Hepatic stellate cell (primary cell): ENCODE results near the gene B4GALNT1.
"Not testable (repeated sequence)": the region's sequence is repeated elsewhere in the genome, so short reads cannot be mapped to it uniquely, and the experiment has no call there.

Experiments used
- DNase-seq: peaks from one replicate; pipeline ENCODE4 v3.0.0; 2011; ENCODE audit warnings: low spot score

Gene B4GALNT1

GRCh38 chr12:57632958-57633840 lies at the start of gene B4GALNT1:
B4GALNT1 (minus strand) TSS chr12:57633201; CDS start chr12:57632132, 1,069 bp downstream.
- peak; percentile 81 for DNase-seq

DNA sequence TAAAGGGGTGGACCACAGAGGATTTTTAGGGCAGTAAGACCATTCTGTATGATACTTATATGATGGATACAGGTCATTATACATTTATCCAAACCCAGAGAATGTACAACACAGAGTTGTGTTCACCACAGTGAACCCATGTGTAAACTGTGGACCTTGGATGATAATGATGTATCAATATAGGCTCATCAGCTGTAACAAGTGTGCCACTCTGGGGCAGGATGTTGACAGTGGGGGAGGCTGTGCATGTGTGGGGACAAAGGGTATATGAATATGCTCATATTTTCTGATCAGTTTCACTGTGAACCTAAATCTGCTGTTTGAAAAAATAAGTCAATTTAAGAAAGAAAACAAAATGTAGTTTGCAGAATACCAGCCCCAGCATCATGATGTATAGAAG lies 46.7 kb upstream of the B4GALNT1 start:
- no peak for DNase-seq

- DNase-seq, result not testable (repeated sequence)
Observed at GRCh38 chr12:57677947-57678346, 44.9 kb upstream of the B4GALNT1 start.

- DNase-seq, result no peak
Observed at GRCh38 chr12:57674691-57675090, 41.7 kb upstream of the B4GALNT1 start.

DNA sequence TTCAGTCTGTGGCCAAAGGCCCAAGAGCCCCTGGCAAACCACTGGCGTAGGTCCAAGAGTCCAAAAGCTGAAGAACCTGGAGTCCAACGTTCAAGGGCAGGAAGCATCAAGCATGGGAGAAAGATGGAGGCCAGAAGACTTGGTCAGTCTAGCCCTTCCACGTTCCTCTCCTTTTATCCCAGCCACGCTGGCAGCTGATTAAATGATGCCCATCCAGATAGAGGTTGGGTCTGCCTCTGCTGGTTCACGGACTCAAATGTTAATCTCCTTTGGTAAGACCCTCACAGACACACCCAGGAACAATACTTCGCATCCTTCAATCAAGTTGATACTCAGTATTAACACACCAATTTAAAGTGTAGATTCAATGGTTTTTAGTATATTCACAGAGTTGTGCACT lies 39.8 kb upstream of the B4GALNT1 start:
- DNase-seq, result no peak

DNA sequence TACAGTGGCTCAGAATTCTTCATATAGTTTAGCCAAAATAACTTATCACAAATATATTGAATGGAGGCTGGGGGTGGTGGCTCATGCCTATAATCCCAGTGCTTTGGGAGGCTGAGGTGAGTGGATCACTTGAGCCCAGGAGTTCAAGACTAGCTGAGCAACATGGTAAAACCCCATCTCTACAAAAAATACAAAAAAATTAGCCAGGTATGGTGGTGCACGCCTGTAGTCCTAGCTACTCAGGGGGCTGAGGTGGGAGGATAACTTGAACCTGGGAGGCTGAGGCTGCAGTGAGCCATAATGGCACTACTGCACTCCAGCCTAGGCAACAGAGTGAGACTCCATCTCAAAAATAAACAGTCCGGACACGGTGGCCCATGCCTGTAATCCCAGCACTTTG lies 38.8 kb upstream of the B4GALNT1 start:
- not testable (repeated sequence) for DNase-seq

DNA sequence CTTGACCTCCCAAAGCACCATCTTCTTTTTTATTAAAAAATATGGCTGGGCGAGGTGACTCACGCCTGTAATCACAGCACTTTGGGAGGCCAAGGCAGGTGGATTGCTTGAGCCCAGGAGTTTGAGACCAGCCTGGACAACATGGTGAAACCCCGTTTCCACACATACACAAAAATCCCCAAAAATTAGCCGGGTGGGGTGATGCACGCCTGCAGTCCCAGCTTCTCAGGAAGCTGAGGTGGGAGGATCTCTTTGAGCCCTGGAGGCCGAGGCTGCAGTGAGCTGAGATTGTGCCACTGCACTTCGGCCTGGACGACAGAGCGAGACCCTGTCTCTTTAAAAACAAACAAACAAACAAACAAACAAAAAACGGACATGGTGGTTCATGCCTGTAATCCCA lies 36.7 kb upstream of the B4GALNT1 start:
- DNase-seq, result not testable (repeated sequence)

- no peak for DNase-seq
Observed at GRCh38 chr12:57666897-57667296, 33.9 kb upstream of the B4GALNT1 start.

DNA sequence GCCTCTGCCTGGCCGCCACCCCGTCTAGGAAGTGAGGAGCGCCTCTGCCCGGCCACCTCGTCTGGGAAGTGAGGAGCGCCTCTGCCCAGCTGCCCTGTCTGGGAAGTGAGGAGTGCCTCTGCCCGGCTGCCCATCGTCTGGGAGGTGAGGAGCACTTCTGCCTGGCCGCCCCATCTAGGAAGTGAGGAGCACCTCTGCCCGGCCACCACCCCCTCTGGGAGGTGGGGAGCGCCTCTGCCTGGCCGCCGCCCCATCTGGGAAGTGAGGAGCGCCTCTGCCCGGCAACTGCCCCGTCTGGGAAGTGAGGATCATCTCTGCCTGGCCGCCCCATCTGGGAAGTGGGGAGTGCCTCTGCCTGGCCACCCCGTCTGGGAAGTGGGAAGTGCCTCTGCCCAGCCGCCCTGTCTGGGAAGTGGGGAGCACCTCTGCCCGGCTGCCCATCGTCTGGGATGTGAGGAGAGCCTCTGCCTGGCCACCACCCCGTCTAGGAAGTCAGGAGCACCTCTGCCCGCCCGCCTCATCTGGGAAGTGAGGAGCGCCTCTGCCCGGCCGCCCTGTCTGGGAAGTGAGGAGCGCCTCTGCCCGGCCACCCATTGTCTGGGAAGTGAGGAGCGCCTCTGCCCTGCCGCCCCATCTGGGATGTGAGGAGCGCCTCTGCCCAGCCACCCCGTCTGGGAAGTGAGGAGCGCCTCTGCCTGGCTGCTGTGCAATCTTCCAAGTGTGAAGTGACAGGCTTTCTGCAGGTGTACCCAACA lies 32.2 kb upstream of the B4GALNT1 start:
- not testable (repeated sequence) for DNase-seq

- no peak for DNase-seq
Observed at GRCh38 chr12:57661376-57661775, 28.4 kb upstream of the B4GALNT1 start.

GRCh38 chr12:57658890-57659289 lies 25.9 kb upstream of the B4GALNT1 start:
- DNase-seq, result no peak

- DNase-seq, result no peak
Observed at GRCh38 chr12:57657744-57658143, 24.7 kb upstream of the B4GALNT1 start.

DNA sequence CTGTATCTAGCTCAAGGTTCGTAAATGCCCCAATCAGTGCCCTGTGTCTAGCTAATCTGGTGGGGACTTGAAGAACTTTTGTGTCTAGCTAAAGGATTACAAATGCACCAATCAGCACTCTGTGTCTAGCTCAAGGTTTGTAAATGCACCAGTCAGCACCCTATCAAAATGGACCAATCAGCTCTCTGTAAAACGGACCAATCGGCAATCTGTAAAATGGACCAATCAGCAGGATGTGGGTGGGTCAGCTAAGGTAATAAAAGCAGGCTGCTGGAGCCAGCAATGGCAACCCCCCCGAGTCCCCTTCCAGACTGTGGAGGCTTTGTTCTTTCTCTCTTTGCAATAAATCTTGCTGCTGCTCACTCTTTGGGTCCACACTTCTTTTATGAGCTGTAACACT lies 23.4 kb upstream of the B4GALNT1 start:
- DNase-seq, result not testable (repeated sequence)

- no peak for DNase-seq
Observed at GRCh38 chr12:57655541-57656240, 22.7 kb upstream of the B4GALNT1 start.

GRCh38 chr12:57654042-57654441 lies 21.0 kb upstream of the B4GALNT1 start:
- no peak for DNase-seq

- not testable (repeated sequence) for DNase-seq
Observed at GRCh38 chr12:57646659-57647049, 13.7 kb upstream of the B4GALNT1 start.

- not testable (repeated sequence) for DNase-seq
Observed at GRCh38 chr12:57645990-57646658, 13.1 kb upstream of the B4GALNT1 start.

- no peak for DNase-seq
Observed at GRCh38 chr12:57641699-57642442, 8.9 kb upstream of the B4GALNT1 start.

- DNase-seq, result no peak
Observed at GRCh38 chr12:57640175-57641042, 7.4 kb upstream of the B4GALNT1 start.

DNA sequence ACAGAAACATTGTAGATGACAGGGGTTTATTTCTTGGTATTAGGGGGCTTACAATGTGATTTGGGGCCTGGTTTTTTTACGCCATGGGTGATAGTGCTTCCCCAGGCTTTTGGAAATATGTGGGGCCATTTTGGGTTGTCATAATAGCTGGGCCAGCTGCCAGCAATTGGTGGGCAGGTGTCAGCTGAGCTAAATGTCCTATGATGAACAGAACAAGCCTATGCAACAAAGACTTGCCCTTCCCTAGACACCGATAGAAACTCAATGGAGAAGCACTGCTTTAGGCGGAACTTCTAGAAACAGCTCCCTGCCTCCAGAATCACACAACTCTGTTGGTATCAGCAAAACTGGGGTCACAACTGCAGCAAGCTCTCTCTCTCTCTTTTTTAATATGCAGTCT lies 5.1 kb upstream of the B4GALNT1 start:
- DNase-seq, result no peak
